SK-N-SH (cell line): Measurements from ENCODE around the gene KAT5.

ENCODE experiments used
- EP300 ChIP-seq, 2 experiments: IDR thresholded peaks; 2 replicates each; pipeline versions ENCODE4 v1.4.0 to v1.6.1; 2012; ENCODE audit warnings: borderline replicate concordance in 1 of 2, low read depth in 1 of 2, low read length in 1 of 2
- GATA2 ChIP-seq: sonication (generic); formaldehyde crosslinking; IDR thresholded peaks from 2 replicates; pipeline ENCODE4 v1.5.0; 2020; ENCODE audit warnings: mild to moderate bottlenecking, missing genetic modification reagents
- POLR2AphosphoS5 ChIP-seq: IDR thresholded peaks from 2 replicates; pipeline ENCODE4 v1.6.1; 2012; ENCODE audit warnings: low read depth, low read length
- RAD21 ChIP-seq: IDR thresholded peaks from 2 replicates; pipeline ENCODE4 v1.6.1; 2012; ENCODE audit warnings: mild to moderate bottlenecking, low read length
- TAF1 ChIP-seq: IDR thresholded peaks from 2 replicates; pipeline ENCODE4 v1.6.1; 2012; ENCODE audit warnings: low read depth, mild to moderate bottlenecking, low read length, moderate library complexity, borderline replicate concordance
- YY1 ChIP-seq: IDR thresholded peaks from 2 replicates; pipeline ENCODE4 v1.4.0; 2012; ENCODE audit warnings: low read depth, mild to moderate bottlenecking
- TF ChIP-seq, protein P1 (sequence below): fragments of 150-350 bp; IDR thresholded peaks from 2 replicates; pipeline ENCODE4 v1.6.1; 2017; ENCODE audit warnings: antibody characterized with exemption, low read length, low read depth, borderline replicate concordance
- TF ChIP-seq, protein P2 (sequence below): fragments of 200-600 bp; sonication (generic); IDR thresholded peaks from 2 replicates; pipeline ENCODE4 v1.6.1; 2017; ENCODE audit warnings: antibody characterized with exemption, mild to moderate bottlenecking, moderate library complexity
- TF ChIP-seq, protein P3 (sequence below): IDR thresholded peaks from 2 replicates; pipeline ENCODE4 v1.6.1; 2012; ENCODE audit warnings: mild to moderate bottlenecking, low read depth, low read length, moderate library complexity
- TF ChIP-seq, protein P4 (sequence below): IDR thresholded peaks from 2 replicates; pipeline ENCODE4 v1.4.0; 2012; ENCODE audit warnings: low read depth, borderline replicate concordance

DNA sequence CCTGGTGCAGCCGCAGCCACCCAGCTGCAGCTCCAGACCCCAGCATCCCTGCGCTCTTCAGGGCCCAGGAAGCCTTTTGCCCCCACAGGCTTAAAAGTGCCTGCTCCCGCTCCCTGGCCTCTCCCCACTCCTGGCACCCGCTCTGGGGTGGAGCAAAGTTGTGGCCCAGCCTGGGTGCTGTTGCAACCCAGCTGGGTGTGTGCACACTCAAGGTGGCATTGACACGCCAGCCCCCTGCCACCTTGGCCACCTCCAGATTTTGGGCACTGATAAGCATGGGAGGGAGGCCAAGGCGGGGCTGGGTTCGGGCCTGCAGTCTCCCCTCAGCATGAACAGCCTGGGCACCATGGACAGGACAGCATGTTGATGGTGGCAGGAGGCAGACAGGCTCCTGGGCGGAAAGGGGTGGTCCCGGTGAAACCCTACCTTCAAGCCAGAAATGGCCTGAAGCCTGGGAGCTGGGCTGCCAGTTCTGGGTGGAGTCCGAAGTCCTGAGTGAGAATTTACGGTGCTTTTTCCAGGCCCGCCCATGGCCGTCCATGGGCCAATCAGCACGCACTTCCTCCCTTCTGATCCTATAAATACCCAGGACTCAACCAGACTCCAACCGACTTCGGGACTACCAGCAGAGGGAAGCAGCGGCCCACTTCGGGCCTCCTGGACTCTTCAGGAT lies 32.1 kb downstream of the KAT5 start:
- TF ChIP-seq, protein P1, sequence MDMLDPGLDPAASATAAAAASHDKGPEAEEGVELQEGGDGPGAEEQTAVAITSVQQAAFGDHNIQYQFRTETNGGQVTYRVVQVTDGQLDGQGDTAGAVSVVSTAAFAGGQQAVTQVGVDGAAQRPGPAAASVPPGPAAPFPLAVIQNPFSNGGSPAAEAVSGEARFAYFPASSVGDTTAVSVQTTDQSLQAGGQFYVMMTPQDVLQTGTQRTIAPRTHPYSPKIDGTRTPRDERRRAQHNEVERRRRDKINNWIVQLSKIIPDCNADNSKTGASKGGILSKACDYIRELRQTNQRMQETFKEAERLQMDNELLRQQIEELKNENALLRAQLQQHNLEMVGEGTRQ = no peak
- TF ChIP-seq, protein P2, sequence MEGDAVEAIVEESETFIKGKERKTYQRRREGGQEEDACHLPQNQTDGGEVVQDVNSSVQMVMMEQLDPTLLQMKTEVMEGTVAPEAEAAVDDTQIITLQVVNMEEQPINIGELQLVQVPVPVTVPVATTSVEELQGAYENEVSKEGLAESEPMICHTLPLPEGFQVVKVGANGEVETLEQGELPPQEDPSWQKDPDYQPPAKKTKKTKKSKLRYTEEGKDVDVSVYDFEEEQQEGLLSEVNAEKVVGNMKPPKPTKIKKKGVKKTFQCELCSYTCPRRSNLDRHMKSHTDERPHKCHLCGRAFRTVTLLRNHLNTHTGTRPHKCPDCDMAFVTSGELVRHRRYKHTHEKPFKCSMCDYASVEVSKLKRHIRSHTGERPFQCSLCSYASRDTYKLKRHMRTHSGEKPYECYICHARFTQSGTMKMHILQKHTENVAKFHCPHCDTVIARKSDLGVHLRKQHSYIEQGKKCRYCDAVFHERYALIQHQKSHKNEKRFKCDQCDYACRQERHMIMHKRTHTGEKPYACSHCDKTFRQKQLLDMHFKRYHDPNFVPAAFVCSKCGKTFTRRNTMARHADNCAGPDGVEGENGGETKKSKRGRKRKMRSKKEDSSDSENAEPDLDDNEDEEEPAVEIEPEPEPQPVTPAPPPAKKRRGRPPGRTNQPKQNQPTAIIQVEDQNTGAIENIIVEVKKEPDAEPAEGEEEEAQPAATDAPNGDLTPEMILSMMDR = peak; percentile 49
- TF ChIP-seq POLR2AphosphoS5 = no peak
- TF ChIP-seq, protein P3, sequence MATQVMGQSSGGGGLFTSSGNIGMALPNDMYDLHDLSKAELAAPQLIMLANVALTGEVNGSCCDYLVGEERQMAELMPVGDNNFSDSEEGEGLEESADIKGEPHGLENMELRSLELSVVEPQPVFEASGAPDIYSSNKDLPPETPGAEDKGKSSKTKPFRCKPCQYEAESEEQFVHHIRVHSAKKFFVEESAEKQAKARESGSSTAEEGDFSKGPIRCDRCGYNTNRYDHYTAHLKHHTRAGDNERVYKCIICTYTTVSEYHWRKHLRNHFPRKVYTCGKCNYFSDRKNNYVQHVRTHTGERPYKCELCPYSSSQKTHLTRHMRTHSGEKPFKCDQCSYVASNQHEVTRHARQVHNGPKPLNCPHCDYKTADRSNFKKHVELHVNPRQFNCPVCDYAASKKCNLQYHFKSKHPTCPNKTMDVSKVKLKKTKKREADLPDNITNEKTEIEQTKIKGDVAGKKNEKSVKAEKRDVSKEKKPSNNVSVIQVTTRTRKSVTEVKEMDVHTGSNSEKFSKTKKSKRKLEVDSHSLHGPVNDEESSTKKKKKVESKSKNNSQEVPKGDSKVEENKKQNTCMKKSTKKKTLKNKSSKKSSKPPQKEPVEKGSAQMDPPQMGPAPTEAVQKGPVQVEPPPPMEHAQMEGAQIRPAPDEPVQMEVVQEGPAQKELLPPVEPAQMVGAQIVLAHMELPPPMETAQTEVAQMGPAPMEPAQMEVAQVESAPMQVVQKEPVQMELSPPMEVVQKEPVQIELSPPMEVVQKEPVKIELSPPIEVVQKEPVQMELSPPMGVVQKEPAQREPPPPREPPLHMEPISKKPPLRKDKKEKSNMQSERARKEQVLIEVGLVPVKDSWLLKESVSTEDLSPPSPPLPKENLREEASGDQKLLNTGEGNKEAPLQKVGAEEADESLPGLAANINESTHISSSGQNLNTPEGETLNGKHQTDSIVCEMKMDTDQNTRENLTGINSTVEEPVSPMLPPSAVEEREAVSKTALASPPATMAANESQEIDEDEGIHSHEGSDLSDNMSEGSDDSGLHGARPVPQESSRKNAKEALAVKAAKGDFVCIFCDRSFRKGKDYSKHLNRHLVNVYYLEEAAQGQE = no peak
- no peak for TF ChIP-seq TAF1
- TF ChIP-seq, protein P4, sequence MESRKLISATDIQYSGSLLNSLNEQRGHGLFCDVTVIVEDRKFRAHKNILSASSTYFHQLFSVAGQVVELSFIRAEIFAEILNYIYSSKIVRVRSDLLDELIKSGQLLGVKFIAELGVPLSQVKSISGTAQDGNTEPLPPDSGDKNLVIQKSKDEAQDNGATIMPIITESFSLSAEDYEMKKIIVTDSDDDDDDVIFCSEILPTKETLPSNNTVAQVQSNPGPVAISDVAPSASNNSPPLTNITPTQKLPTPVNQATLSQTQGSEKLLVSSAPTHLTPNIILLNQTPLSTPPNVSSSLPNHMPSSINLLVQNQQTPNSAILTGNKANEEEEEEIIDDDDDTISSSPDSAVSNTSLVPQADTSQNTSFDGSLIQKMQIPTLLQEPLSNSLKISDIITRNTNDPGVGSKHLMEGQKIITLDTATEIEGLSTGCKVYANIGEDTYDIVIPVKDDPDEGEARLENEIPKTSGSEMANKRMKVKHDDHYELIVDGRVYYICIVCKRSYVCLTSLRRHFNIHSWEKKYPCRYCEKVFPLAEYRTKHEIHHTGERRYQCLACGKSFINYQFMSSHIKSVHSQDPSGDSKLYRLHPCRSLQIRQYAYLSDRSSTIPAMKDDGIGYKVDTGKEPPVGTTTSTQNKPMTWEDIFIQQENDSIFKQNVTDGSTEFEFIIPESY = no peak
- no peak for TF ChIP-seq YY1
- no peak for TF ChIP-seq EP300 (IDR thresholded peaks at IDR 0.05; ENCODE audit: borderline replicate concordance in 1 of 2, low read depth in 1 of 2, low read length in 1 of 2)
- no peak for TF ChIP-seq GATA2
- TF ChIP-seq RAD21 = peak; percentile 69
